HPDE6-E6E7 (cell line): Measurements from ENCODE around the gene SHC2.
"Not testable (repeated sequence)": the region's sequence is repeated elsewhere in the genome, so short reads cannot be mapped to it uniquely, and the experiment has no call there.

Experiments
- DNase-seq: peaks from one replicate; pipeline ENCODE4 v3.0.0; 2011; ENCODE audit warnings: missing footprints; ENCODE audit errors: extremely low spot score

Gene SHC2

DNA sequence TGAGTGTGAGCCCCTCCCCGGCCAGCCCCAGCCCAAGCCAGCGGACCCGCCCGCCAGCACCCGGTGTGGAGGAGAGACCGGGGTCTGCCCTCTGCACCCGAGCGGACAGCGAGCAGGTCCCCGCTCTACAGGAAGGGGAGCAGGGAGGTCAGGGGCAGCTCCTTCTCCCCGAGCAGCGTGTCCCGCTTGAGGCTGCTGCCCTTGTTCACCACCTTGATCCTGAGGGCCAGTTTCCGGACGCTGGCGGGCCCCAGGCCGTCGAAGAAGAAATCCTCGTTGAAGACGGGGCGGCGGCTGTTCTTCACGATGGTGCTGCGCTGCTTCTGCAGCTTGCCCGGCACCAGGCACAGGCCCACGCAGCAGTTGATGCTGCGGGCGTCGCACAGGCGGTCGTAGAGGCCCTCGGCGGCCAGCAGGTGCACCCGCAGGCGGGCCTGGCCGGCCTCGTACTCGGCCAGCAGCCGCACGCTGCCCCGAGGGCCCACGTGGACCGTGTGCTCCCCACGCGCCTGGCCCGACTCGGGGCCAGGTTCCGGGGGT, 53.8 kb downstream of the SHC2 start:
- DNase-seq: no peak

DNA sequence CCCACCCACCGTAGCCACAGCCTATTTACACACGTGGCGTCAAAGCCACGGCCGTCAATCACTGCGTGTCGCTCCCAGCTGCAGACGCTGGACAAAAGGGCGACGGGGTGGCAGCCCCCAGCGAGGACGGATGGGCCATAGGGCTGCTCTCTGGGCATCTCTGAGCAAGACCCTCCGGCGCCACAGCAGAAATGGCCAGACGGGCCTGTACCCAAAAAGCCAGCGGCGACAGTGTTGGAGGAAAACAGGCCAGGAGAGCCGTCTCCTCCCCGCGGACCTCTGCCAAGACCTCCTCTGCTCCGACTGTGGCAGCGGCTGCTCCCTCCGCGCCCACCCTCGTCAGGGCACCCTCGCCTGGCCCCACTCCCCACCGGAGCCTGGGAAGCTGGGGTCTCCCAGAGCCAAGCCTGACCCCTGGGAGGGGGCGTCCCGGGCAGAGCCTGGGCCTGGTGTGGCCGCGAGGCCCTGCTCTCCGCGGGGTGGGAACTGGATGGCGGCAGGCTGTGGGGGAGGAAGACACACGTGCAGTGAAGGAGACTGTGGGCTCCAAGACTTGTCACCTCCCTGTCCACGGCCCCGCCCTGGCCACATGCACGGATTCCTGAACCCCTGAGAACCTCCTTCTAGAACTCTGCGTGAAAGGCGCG, 54.6 kb downstream of the SHC2 start:
- no peak for DNase-seq

DNA sequence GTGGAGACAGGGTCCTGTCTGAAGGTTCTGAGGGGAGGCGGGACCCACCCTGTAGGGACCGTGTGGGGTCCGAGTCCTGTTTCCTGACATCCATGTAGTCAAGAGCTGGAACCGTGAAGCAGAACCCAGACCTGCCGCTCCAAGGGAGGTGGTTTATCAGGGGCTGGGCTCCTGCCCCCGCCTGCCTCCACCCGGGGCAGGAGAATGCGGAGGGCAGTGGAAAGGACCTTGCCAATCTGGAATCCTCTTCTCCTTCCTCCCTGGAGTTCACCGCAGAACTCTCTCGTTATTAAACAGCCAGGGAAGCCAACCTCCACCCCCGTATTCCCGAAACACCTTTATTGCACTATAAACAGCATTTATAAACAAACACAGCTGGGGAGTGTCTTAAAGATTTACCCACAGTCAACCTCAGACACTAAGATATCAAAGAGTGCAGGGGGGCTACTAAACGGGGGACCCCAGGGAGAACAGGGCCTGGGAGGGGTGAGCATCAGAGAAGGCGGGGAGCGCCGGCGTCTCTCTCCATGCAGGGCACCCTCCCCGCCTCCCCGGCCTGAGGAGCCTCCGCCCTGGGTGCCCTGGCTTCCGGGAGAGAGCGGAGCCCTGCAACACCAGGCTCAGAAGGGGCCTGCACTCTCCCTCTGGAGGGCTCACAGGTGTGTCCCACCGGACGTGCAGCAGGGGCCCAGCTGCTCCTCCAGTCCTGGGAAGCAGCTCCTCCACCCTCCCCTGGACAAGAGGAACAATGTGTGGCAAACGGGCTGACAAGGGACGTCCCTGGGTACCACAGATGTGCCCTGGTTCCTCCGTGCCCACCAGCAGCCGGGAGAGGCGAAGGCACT, 55.5 kb downstream of the SHC2 start:
- DNase-seq: no peak

DNA sequence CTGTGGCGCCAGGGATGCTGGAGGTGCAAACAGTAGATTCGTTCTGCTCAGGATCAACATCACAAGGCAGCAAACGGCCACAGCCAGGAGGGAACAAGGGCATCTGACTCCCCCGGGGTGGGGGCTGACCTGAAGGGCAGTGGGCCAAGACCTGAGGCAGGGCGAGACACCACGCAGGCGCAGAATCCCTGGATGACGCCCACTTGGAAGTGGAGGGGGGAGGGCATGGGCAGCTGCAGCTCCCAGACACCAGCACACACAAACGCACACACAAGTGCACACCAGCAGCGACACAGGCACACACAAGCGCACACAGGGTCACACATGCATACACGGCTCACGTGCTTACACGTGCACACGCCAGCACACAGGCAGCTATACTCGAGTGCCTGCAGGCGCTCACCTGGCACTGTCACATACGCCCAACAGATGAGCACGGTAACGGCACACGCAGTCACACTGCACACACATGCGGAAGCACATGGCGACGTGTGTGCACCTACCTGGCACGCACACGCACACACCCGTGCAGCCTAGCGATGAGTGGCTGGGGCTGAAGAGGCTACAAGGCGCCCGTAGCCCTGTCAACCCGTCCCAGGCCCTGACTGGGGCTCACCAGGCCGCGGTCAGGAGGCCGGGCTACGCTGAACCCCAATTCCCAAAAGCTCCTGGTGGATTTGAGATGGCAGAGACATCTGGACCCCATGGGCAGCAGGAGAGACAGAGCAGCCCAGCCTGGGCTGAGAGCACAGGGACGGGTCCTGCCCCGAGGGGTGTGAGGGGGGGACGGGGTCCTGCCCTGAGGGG, 57.4 kb downstream of the SHC2 start:
- no peak for DNase-seq

DNA sequence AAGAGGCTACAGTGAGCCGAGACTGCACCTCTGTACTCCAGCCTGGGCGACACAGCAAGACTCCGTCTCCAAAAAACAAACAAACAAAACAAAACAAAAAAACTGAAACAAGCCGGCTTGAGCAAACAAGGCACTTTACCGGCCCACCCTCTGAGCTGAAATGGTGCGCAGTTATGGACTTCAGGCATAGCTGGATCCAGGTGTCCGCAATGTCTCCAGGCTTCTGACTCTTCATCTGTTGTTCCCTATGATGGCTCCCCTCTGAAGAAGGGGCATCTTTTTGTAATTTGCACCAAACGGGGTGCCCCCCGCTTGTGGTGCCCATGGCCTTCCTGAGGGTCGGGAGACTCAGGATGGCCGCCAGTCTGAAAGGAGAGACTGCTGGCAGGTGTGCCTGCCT, 58.0 kb downstream of the SHC2 start:
- DNase-seq: no peak

DNA sequence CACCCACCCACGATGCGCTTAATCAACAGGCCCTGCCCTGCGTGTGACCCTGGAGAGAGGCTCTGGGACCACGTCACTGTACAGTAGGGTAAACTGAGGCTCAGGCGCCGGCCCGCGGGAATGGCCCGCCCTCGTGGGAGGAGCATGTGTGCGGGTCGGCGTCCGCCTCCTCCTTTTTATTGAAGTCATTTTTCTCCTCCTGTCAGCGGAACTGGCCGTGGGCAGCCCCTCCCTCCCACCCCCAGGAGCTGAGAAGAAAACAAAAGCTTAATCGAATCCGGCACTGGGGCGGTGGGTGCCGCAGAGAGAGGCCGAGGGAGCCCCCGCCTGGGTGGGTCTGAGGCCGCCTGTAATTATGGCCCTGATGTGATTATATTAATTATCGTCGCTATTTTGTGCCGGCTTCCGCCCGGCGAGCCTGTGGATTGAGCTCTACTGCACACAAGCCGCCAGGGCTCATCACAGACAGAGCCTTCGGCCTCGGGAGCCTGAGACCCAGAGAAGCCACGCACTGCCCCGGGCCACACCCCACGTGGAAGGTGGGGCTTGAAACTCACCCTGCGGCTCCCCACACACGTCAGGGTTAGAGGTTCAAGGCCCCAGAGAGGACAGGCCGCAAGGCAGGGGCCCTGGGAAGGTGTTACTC, 58.8 kb downstream of the SHC2 start:
- DNase-seq: no peak

DNA sequence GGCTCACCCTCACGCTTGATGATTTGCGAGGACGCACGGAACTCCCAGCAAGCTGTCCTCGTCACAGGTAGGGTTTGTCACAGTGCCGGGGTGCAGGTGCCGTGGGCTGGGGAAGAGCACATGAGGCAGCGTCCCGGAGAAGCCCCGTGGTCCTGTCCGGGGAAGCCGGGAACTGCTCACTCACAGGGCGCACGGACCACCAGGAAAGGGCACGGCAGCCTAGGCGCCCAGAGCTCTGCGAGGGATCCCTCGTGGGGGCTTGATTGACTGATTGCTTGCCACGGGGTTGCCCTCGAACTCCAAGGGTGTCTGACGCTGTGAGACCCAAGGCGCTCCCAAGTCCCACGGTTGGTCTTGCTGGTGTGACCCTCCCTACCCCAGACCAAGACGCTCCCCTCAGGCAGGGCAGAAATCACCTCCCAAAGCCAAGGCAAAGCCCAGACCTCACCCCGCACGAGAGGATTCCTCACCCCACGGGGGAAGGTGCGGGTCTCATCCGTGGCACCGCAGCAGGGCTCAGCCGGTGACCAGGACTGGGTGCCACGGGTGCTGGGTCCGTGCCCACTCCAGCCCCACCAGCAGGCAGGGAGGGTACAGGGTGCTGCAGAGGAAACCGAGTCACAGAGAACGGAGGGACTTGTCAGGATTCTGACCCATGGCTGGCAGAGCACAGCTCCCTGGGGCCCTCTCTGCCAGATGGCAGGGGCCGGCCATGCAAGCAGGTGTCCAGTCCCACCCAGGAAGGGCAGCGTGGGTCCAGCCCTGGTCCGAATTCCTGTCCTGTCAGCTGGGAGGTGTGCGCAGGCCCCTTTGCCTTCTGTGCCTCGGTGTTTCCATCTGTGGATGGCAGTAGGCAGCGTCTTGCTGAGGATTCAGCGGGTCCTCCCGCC, 59.6 kb downstream of the SHC2 start:
- no peak for DNase-seq

DNA sequence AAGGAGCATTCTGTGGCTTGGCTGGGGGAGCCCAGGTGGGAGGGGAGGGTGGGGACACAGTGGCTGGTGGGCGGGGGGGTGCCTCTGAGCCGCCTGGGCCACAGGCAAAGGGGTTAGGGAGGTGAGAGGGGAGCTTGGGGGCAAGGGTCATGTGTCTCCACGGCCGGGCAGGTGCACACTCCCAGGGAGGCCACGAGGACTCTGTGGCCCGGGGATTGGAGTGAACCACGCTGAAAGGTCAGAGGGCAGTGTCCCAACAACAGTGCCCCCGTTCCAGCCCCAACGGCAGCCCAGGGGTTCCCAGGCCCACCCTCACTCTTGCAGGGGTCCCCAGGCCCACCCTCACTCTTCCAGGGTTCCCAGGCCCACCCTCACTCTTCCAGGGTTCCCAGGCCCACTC, 61.5 kb downstream of the SHC2 start:
- no peak for DNase-seq

DNA sequence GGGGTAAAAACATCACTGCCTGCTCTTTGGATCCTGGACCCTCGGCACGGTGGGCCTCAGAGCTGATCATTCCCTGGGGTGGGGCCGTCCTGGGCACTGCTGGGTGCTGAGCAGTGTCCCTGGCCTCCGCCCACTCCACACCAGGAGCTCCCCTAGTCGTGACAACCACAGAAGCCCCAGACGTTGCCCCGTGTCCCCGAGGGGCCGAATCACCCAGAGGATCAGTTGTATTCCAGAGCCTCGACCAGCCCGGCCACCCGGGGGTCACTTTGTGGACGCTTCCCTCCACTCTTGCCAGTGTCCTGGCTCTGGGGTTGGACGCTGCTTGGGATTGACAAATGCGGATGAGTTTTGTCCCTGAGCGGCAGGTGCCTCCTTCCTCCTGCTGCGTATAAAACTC, 62.1 kb downstream of the SHC2 start:
- no peak for DNase-seq

DNA sequence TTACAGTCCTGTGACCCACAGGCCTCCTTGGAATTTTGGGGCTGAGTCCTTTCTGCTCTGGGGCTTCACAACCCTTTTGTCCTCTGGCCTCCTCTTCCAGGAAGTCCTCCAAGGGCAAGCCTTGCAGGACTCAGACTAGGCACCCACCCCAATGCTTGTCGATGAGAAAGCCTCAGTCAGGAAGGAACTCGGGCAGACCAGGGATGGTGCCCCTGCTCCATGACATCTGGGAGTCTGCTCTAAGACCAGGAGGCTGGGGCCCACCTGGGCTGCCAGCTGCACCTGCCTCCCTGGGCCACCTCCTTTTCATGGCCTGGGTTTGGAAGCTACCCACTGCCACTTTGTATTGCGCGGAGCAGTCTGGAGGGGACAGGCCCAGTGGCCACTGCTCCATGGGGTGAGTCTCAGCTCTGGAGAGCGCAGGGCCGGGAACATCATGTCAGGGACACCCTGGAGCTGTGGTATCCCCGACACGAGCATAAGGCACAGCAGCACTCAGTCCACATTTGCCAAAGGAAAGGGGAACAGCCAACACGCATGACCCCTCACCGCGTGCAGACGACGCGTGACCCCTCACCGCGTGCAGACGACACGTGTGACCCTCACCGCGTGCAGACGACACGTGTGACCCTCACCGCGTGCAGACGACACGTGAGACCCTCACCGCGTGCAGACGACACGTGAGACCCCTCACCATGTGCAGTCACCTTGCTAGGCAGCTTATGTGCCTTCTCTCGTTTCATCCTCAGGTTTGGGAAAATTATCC, 62.7 kb downstream of the SHC2 start:
- no peak for DNase-seq

DNA sequence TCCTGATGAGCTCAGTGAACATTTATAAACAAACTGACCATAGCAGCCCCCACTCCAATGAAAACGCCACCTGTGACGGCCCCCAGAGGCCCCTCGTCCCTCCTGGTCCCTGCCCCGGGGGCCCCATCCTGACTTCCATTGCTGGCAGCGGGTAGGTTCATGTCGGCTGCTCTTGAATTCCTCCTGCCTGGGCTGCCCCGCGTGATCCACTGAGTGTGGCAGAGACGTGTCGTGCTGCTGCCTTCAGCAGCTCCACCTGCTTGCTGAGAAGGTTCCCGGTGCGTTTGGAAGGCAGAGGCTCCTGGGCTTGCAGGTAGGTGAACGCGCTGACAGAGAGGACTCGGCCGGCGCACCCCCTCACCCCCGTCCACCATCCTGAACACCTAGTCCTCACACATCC, 63.5 kb downstream of the SHC2 start:
- DNase-seq: no peak

DNA sequence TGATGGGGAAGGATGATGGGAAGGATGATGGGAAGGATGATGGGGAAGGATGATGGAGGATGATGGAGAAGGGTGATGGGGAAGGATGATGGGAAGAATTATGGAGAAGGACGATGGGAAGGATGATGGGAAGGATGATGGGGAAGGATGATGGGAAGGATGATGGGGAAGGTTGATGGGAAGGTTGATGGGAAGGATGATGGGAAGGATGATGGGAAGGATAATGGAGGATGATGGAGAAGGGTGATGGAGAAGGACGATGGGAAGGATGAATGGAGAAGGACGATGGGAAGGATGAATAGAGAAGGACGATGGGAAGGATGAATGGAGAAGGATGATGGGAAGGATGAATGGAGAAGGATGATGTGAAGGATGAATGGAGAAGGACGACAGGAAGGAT, 65.4 kb downstream of the SHC2 start:
- no peak for DNase-seq

DNA sequence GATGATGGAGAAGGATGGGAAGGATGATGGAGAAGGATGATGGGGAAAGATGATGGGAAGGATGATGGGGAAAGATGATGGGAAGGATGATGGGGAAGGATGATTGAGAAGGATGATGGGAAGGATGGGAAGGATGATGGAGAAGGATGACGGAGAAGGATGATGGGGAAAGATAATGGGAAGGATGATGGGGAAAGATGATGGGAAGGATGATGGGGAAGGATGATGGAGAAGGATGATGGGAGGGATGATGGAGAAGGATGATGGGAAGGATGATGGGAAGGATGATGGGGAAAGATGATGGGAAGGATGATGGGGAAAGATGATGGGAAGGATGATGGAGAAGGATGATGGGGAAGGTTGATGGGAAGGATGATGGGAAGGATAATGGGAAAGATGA, 66.0 kb downstream of the SHC2 start:
- DNase-seq: not testable (repeated sequence)

DNA sequence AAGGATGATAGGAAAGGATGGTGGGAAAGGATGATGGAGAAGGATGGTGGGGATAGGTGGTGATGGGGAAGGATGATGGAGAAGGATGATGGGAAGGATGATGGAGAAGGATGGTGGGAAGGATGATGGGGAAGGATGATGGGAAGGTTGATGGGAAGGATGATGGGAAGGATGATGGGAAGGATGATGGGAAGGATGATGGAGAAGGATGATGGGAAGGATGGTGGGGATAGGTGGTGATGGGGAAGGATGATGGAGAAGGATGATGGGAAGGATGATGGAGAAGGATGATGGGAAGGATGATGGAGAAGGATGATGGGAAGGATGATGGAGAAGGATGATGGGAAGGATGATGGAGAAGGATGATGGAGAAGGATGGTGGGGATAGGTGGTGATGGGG, 67.3 kb downstream of the SHC2 start:
- not testable (repeated sequence) for DNase-seq

DNA sequence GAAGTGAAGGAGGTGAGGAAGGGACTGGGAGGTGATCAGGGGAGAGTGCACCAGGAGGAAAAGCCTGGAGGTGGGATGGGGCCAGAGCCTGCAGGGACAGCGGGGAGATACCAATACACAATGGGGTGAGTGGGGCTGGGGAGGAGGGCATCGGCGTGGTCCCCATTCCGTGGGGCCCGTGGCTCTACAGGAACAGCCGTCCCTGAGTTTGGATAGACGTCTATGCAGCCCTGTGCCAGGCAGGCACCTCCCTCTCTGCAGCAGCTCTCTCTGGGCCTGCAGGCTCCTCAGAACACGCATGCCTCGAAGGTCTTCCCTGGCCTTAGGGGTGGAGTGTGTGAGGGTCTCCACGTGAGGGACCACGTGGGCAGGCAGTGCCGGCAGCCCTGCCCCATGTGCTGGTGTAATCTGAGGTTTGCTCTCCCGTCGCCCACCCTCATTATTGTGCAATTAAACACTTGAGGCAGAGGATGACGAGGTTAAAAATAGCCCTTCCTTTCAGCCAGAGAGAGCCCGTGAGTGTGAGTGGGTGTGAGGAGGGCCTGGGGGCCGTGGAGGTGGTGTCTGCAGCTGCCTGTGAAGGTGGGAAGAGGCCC, 68.4 kb downstream of the SHC2 start:
- no peak for DNase-seq

DNA sequence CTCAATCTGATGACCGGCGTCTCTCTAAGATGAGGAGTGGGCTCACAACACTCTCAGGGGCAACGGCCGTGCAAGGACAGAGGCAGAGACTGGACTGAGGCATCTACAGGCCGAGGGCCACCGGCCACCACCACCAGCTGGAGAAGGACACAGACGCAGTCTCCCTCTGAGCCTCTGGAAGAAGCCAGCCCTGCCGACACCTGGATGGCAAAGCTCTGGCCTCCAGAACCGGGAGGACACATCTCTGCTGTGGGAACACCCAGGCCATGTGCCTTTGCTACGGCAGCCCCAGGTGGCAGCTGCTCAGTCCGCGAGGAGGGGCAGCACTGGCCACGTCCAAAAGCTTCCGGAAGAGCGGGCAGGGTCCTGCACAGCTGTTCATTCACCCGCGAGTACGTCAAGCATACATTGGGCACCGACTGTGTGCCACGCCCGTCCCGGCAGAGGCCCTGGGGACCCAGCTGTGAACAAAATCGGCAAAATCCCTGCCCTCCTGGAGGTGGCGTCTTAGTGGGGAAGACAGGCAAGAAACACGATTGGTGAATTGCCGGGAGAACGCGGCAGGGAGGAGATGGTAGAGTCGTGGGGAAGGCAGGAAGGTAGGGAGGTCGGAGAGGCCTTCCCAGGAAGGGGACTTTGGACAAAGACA, 69.0 kb downstream of the SHC2 start:
- no peak for DNase-seq

DNA sequence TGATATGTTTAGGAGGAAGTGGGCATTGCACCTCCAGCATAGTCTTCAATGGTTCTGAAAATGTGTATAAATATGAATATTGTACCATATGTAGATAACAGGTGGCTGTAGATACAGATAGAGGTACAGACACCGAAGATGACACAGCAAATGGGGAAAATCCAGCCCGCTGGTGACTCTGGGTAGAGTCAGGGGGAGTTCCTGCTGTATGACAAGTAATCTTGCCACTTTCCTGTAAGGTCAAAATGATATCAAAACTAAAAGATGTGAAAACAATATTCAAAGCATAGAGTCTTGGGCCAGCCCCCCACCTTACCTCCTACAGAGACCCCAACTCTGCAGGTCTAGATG, 69.7 kb downstream of the SHC2 start:
- no peak for DNase-seq

DNA sequence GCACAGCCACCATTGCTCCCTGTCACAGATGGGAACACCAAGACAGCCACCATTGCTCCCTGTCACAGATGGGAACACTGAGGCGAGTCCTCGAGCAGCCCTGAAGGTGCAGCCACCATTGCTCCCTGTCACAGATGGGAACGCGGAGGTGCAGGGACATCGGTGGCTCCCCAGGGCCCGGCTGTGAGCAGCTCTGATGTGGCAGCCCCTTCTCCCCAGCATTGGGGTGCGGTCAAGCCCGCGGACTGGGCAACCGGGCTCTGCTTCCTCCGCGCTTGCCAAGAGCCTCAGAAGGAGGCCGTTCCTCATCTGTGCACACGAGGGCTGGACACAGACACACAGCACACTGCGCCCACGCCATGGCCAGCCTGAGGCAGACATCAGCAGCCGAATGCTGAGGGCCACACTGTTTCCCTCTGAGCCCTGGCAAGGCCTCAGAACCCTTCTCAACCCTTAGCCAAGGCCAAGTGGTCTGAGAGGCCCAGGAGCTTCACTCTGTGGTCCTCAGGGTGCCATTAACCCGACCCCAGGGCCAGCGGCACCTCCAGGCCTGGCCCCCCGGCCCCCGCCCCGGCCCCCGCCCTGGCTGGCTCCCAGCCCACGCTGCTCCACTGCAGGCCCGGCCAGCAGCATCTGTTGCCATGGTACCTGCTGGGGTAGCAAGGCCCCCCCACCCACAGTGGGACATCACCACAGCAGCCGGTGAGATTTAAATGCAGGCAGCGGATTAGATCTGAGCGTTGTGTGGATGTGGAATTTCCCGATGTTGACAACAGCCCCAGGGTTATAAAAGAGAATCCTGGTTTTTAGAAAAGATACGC, 70.2 kb downstream of the SHC2 start:
- DNase-seq: no peak
